SU-DHL-6 (cell line): ENCODE data around the gene COL6A3.

ENCODE experiments used
- H2AFZ ChIP-seq: fragments of 200-600 bp; sonication (generic); 2 replicates; pipeline ENCODE4 v1.6.1; 2014; ENCODE audit warnings: low read depth, mild to moderate bottlenecking, moderate library complexity, mixed read lengths, antibody characterized with exemption, low read length; ENCODE audit not compliant: severe bottlenecking
- H3F3A ChIP-seq: fragments of 200-600 bp; shearing (Covaris generic); 2 replicates; pipeline ENCODE4 v1.6.0; 2016; ENCODE audit warnings: antibody characterized with exemption, mild to moderate bottlenecking; ENCODE audit not compliant: insufficient read depth
- H3K27ac ChIP-seq: fragments of 200-600 bp; sonication (generic); 2 replicates; pipeline ENCODE4 v1.5.1; 2016; ENCODE audit warnings: low read depth, mild to moderate bottlenecking, low read length, moderate library complexity, mixed read lengths
- H3K27me3 ChIP-seq: fragments of 200-600 bp; sonication (generic), shearing (Covaris generic); 2 replicates; pipeline ENCODE4 v1.6.0; 2014; ENCODE audit warnings: mild to moderate bottlenecking, low read length
- H3K36me3 ChIP-seq: fragments of 200-600 bp; sonication (generic); 2 replicates; pipeline ENCODE4 v1.6.1; 2014; ENCODE audit warnings: mild to moderate bottlenecking, low read length, mixed read lengths
- H3K4me2 ChIP-seq: fragments of 300-600, 200-600 bp; shearing (Covaris generic), sonication (generic); 2 replicates; pipeline ENCODE4 v1.6.0; 2014; ENCODE audit warnings: low read length, low read depth, mild to moderate bottlenecking; ENCODE audit not compliant: poor library complexity, severe bottlenecking
- H3K4me3 ChIP-seq: fragments of 200-600 bp; sonication (generic); 2 replicates; pipeline ENCODE4 v1.5.1; 2014; ENCODE audit warnings: antibody characterized with exemption, low read length, mild to moderate bottlenecking, mixed read lengths; ENCODE audit not compliant: insufficient read depth, poor library complexity, severe bottlenecking
- H3K79me2 ChIP-seq: fragments of 200-600 bp; sonication (generic); 2 replicates; pipeline ENCODE4 v1.6.1; 2014; ENCODE audit warnings: mild to moderate bottlenecking, low read length, moderate library complexity; ENCODE audit not compliant: insufficient read depth
- H3K9ac ChIP-seq: fragments of 200-600 bp; sonication (generic); 2 replicates; pipeline ENCODE4 v1.7.0; 2014; ENCODE audit warnings: mild to moderate bottlenecking, low read length
- H3K9me2 ChIP-seq: fragments of 200-600 bp; sonication (generic); replicated peaks from 2 replicates; pipeline ENCODE4 v1.6.1; 2014; ENCODE audit warnings: low read length; ENCODE audit not compliant: insufficient read depth
- H3K9me3 ChIP-seq: fragments of 200-600 bp; sonication (generic); 2 replicates; pipeline ENCODE4 v1.6.1; 2014; ENCODE audit warnings: low read length, mixed read lengths; ENCODE audit not compliant: insufficient read depth
- H4K20me1 ChIP-seq: fragments of 200-600 bp; sonication (generic); 2 replicates; pipeline ENCODE4 v1.6.1; 2014; ENCODE audit warnings: low read depth, mild to moderate bottlenecking, antibody characterized with exemption, low read length, moderate library complexity, mixed read lengths
- EZH2phosphoT487 ChIP-seq: fragments of 200-600 bp; sonication (generic), shearing (Covaris generic); conservative IDR thresholded peaks from 2 replicates; pipeline ENCODE4 v1.6.1; 2018; ENCODE audit warnings: mild to moderate bottlenecking, antibody characterized with exemption, low read length, moderate library complexity, mixed read lengths
- TF ChIP-seq, protein P1 (sequence below): fragments of 200-600 bp; sonication (generic); IDR thresholded peaks from one replicate; pipeline ENCODE4 v1.5.1; 2017; ENCODE audit warnings: antibody characterized with exemption, mild to moderate bottlenecking, low read length, moderate library complexity; ENCODE audit not compliant: insufficient read depth, poor library complexity, severe bottlenecking

COL6A3 gene

DNA sequence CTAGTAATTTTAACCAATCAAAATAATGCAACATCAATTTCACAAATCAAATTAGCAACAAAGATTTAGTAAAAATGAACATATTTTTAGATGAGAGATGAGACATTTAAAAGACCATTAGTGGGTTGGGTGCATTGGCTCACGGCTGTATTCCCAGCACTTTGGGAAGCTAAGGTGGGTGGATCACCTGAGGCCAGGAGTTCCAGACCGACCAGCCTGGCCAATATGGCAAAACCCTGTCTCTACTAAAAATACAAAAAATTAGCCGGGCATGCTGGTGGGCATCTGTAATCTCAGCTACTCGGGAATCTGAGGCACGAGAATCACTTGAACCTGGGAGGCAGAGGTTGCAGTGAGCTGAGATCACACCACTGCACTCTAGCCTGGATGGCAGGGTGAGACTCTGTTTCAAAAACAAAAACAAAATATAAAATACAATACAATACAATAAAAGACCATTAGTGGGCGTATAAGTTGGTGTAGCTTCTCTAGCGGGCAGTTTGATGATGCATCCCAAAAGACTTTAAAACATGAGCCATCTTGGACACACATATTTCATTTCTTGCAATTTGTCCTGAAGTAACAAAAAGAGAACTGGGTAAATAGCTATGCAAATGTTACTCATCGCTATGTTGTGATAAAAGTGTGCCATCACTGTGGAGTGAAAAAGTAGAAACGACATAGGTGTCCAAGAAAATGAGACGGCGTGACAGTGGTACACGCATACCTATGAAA is 101.8 kb downstream of the COL6A3 start:
- Histone ChIP-seq H3K4me3 (no peak overlapping the region), H3K4me2 (no peak overlapping the region), H3K27me3 (no peaks in the 10 kb centered on the region), H3K79me2 (no peaks in the 10 kb centered on the region), H3K9me2 (no peaks in the 10 kb centered on the region; the same call in 1 of the 2 replicates), H3K27ac (no peak overlapping the region), H3K9me3 (no peaks in the 10 kb centered on the region), H3F3A (no peaks in the 10 kb centered on the region), H2AFZ (no peak overlapping the region), H3K36me3 (no peaks in the 10 kb centered on the region), H4K20me1 (no peaks in the 10 kb centered on the region), H3K9ac (no peak overlapping the region)
- no peak for TF ChIP-seq EZH2phosphoT487
- TF ChIP-seq, protein P1, sequence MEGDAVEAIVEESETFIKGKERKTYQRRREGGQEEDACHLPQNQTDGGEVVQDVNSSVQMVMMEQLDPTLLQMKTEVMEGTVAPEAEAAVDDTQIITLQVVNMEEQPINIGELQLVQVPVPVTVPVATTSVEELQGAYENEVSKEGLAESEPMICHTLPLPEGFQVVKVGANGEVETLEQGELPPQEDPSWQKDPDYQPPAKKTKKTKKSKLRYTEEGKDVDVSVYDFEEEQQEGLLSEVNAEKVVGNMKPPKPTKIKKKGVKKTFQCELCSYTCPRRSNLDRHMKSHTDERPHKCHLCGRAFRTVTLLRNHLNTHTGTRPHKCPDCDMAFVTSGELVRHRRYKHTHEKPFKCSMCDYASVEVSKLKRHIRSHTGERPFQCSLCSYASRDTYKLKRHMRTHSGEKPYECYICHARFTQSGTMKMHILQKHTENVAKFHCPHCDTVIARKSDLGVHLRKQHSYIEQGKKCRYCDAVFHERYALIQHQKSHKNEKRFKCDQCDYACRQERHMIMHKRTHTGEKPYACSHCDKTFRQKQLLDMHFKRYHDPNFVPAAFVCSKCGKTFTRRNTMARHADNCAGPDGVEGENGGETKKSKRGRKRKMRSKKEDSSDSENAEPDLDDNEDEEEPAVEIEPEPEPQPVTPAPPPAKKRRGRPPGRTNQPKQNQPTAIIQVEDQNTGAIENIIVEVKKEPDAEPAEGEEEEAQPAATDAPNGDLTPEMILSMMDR, result no peak

DNA sequence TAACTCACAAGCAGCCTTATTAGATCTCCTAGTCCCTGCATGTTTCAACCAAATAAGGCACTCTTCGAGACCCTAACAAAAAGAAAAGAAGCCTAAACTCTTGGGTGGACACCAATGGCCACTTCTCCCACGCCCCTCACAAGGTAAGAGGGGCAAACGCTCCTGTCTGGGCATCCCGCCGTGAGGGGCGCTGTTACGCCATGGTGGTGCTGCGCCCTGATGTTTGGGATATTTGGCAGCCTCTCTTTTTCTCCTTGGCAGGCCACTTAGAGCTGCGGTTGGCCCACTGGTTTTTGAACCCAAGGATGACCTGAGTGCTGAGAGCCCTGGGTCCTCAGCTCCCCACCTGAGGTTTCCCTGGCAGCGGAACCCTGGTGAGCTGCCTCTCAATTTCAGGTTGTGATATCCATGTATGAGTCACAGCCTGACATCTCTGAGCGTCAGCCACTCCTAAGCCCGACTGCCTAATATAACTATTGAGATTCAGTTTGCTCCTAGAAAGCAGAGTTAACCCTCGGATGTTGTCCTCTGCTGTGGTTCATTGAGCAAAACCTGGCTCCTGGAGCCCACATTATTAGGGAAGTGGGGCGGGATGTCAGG is 103.3 kb downstream of the COL6A3 start:
- H3K4me2 ChIP-seq, result no peak overlapping the region
- H3K36me3 ChIP-seq, result no peaks in the 10 kb centered on the region

DNA sequence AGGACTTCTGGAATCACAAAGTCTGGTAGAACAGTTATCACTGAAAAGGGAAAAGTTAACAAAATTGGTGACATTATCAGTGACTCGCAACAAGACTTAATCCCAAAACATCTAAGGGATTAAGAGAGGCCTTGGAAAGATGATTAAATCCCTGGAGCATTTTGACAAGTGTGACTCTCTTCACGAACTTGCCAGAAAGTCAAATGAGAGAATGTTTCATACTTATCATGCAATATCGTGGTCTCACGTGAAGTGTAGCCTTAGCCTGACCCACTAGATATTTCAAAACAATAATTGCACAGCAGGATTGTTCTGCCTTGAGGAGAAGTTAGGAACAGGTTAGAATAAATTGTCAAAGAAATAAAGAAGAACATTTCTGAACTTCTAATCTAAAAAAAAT is 104.5 kb downstream of the COL6A3 start:
- Histone ChIP-seq H3K27me3 (no peaks in the 10 kb centered on the region), H3K27ac (no peak overlapping the region)

More for the DNA sequence above, 103.3 kb downstream of the COL6A3 start:
- no peaks in the 10 kb centered on the region for H3K79me2 ChIP-seq
- H4K20me1 ChIP-seq, result no peaks in the 10 kb centered on the region
- no peaks in the 10 kb centered on the region for H3K27me3 ChIP-seq
- TF ChIP-seq, protein P1, result no peak
- TF ChIP-seq EZH2phosphoT487, result no peak
- H3K27ac ChIP-seq, result no peak overlapping the region
- H3K9me3 ChIP-seq, result no peaks in the 10 kb centered on the region
- no peaks in the 10 kb centered on the region for H3F3A ChIP-seq
- no peaks in the 10 kb centered on the region for H3K9me2 ChIP-seq
- no peak overlapping the region for H3K4me3 ChIP-seq
- H2AFZ ChIP-seq, result no peak overlapping the region
- no peak overlapping the region for H3K9ac ChIP-seq

More for the DNA sequence above, 104.5 kb downstream of the COL6A3 start:
- no peaks in the 10 kb centered on the region for H3F3A ChIP-seq
- H4K20me1 ChIP-seq, result no peaks in the 10 kb centered on the region
- H3K4me2 ChIP-seq, result no peak overlapping the region
- H3K9ac ChIP-seq, result no peak overlapping the region
- no peaks in the 10 kb centered on the region for H3K9me3 ChIP-seq
- H3K36me3 ChIP-seq, result no peaks in the 10 kb centered on the region
- H3K4me3 ChIP-seq, result no peak overlapping the region
- H3K9me2 ChIP-seq, result no peaks in the 10 kb centered on the region
- no peaks in the 10 kb centered on the region for H3K79me2 ChIP-seq
- no peak overlapping the region for H2AFZ ChIP-seq
- no peak for TF ChIP-seq EZH2phosphoT487
- TF ChIP-seq, protein P1, result no peak
